K562 (cell line): ENCODE data around the gene TYW5. TPM values are rescaled to one million over a fixed set of nuclear protein-coding genes. Genes with fewer than 3 reads are reported as not detected.

Experiments
- CBX1 ChIP-seq: sonication (generic); IDR thresholded peaks from 2 replicates; pipeline ENCODE4 v1.6.1; 2016; ENCODE audit warnings: antibody characterized with exemption, low read depth, mild to moderate bottlenecking
- CBX2 ChIP-seq: fragments of 200-600 bp; sonication (generic); IDR thresholded peaks from one replicate; pipeline ENCODE4 v1.6.1; 2012; ENCODE audit warnings: mild to moderate bottlenecking, low read length, inconsistent platforms; ENCODE audit not compliant: insufficient read depth, poor library complexity, severe bottlenecking
- DIDO1 ChIP-seq: fragments of 450-650 bp; IDR thresholded peaks from 2 replicates; pipeline ENCODE4 v1.6.1; 2016; ENCODE audit warnings: low read depth, missing biosample characterization, missing genetic modification characterization
- E2F6 ChIP-seq, 2 experiments: IDR thresholded peaks; 2 replicates each; pipeline ENCODE4 v1.6.1; 2011; ENCODE audit warnings: borderline replicate concordance in 1 of 2, control low read depth in 1 of 2, low read depth in 1 of 2, low read length in 1 of 2, mild to moderate bottlenecking in 1 of 2, mixed read lengths in 1 of 2, moderate library complexity in 1 of 2; ENCODE audit not compliant: insufficient read depth in 1 of 2, insufficient read length in 1 of 2, poor library complexity in 1 of 2, severe bottlenecking in 1 of 2; ENCODE audit errors: extremely low read depth in 1 of 2
- EHMT2 ChIP-seq: fragments of 450-650 bp; IDR thresholded peaks from 2 replicates; pipeline ENCODE4 v1.6.1; 2018; ENCODE audit warnings: antibody characterized with exemption
- FOSL1 ChIP-seq: fragments of 200-800 bp; sonication (Bioruptor generic); conservative IDR thresholded peaks from 2 replicates; pipeline ENCODE4 v1.6.1; 2016; ENCODE audit warnings: missing genetic modification characterization, missing compliant biosample characterization
- HMGXB4 ChIP-seq: sonication (generic); formaldehyde crosslinking; IDR thresholded peaks from 2 replicates; pipeline ENCODE4 v1.8.1; 2023; ENCODE audit warnings: mild to moderate bottlenecking, missing genetic modification reagents
- KLF6 ChIP-seq: fragments of 250-450 bp; sonication (Bioruptor Pico); IDR thresholded peaks from 2 replicates; pipeline ENCODE4 v1.4.0; 2020; ENCODE audit warnings: mild to moderate bottlenecking, moderate library complexity, borderline replicate concordance
- MAZ ChIP-seq, 2 experiments: fragments of 450-650 bp in 1 of 2; sonication (generic) in 1 of 2; formaldehyde crosslinking; IDR thresholded peaks in 1 of 2; conservative IDR thresholded peaks in 1 of 2; 2 replicates each; pipeline versions ENCODE4 v1.4.0 to v1.5.0; 2020; ENCODE audit warnings: mild to moderate bottlenecking in 1 of 2, missing genetic modification reagents in 1 of 2
- MBD2 ChIP-seq: sonication (generic); IDR thresholded peaks from 2 replicates; pipeline ENCODE4 v1.6.1; 2016; ENCODE audit warnings: low read depth, borderline replicate concordance
- MEF2A ChIP-seq: IDR thresholded peaks from 2 replicates; pipeline ENCODE4 v1.6.1; 2011; ENCODE audit warnings: low read depth, mild to moderate bottlenecking, low read length, moderate library complexity; ENCODE audit not compliant: control insufficient read depth
- MNT ChIP-seq, 2 experiments: fragments of 450-650 bp; conservative IDR thresholded peaks; 2 replicates each; pipeline ENCODE4 v1.6.1; 2017; ENCODE audit warnings: mild to moderate bottlenecking in 2 of 2, moderate library complexity in 2 of 2
- NFIC ChIP-seq: fragments of 450-650 bp; IDR thresholded peaks from 2 replicates; pipeline ENCODE4 v1.6.1; 2017; ENCODE audit warnings: mild to moderate bottlenecking, inconsistent platforms
- NR1H2 ChIP-seq: sonication (generic); formaldehyde crosslinking; IDR thresholded peaks from 2 replicates; pipeline ENCODE4 v1.4.0; 2020; ENCODE audit warnings: mild to moderate bottlenecking, missing genetic modification reagents
- NR2C1 ChIP-seq, 2 experiments: fragments of 450-650 bp; IDR thresholded peaks; 2 replicates each; pipeline ENCODE4 v1.6.1; 2017; ENCODE audit warnings: mild to moderate bottlenecking in 2 of 2, antibody characterized with exemption in 1 of 2, inconsistent platforms in 1 of 2, missing compliant biosample characterization in 1 of 2, missing genetic modification characterization in 1 of 2
- SLC30A9 ChIP-seq: fragments of 250-450 bp; sonication (Bioruptor Pico); IDR thresholded peaks from 2 replicates; pipeline ENCODE4 v1.8.0; 2022; ENCODE audit warnings: mild to moderate bottlenecking, moderate library complexity
- SMAD2 ChIP-seq: fragments of 150-350 bp; IDR thresholded peaks from 2 replicates; pipeline ENCODE4 v1.6.1; 2014; ENCODE audit warnings: low read depth, mild to moderate bottlenecking, low read length
- TBL1XR1 ChIP-seq, 2 experiments: IDR thresholded peaks; 2 replicates each; pipeline ENCODE4 v1.6.1; 2012; ENCODE audit warnings: improper control_type of control experiment in 2 of 2, low read length in 2 of 2, mild to moderate bottlenecking in 1 of 2
- ZBTB1 ChIP-seq: sonication (generic); formaldehyde crosslinking; IDR thresholded peaks from 2 replicates; pipeline ENCODE4 v1.8.1; 2023; ENCODE audit warnings: missing genetic modification reagents, low read depth, mild to moderate bottlenecking, borderline replicate concordance
- ZFP36 ChIP-seq: fragments of 150-350 bp; IDR thresholded peaks from 2 replicates; pipeline ENCODE4 v1.6.1; 2018; ENCODE audit warnings: low read length, low read depth; ENCODE audit not compliant: partially characterized antibody
- ZNF316 ChIP-seq: fragments of 450-650 bp; IDR thresholded peaks from 2 replicates; pipeline ENCODE4 v1.6.1; 2016
- ZNF507 ChIP-seq: conservative IDR thresholded peaks from 2 replicates; pipeline ENCODE4 v1.6.1; 2017; ENCODE audit warnings: missing genetic modification characterization, missing compliant biosample characterization
- ZNF644 ChIP-seq: fragments of 200-800 bp; sonication (Bioruptor generic); IDR thresholded peaks from 2 replicates; pipeline ENCODE4 v1.6.1; 2016; ENCODE audit warnings: low read depth, missing genetic modification characterization, missing compliant biosample characterization
- ZNF668 ChIP-seq: fragments of 250-450 bp; sonication (Bioruptor Pico); IDR thresholded peaks from 2 replicates; pipeline ENCODE4 v1.8.0; 2022; ENCODE audit warnings: mild to moderate bottlenecking, inconsistent platforms
- ZZZ3 ChIP-seq: fragments of 450-650 bp; IDR thresholded peaks from 2 replicates; pipeline ENCODE4 v1.6.1; 2016; ENCODE audit warnings: antibody characterized with exemption, mild to moderate bottlenecking, moderate library complexity
- polyA plus RNA-seq, 8 experiments: library from polyadenylated mRNA; depleted of rRNA in 4 of 8; stranded (reverse) in 5 of 8; unstranded in 3 of 8; fragments of >200 nt; fragmentation: Nextera tagmentation in 2 of 8; fragmentation: Illumina TruSeq in 1 of 8; extraction: Ambion mirVana in 2 of 8; extraction: Trizol in 1 of 8; gene quantifications; 2 replicates each; pipeline versions ENCODE4 v1.2.1 to v1.2.3, GENCODE V29; 2011 to 2014; ENCODE audit warnings: inconsistent platforms in 1 of 8, missing spikeins in 1 of 8
- total RNA-seq, 7 experiments: library from RNA; depleted of rRNA in 6 of 7; stranded (reverse); fragments of >200 nt in 6 of 7; fragmentation: Illumina TruSeq in 2 of 7; extraction: Trizol in 2 of 7; gene quantifications; 2 replicates each; pipeline versions ENCODE4 v1.2.1 to v1.2.3, GENCODE V29; 2011 to 2021; ENCODE audit warnings: low replicate concordance in 1 of 7

TYW5 gene
- total and polyA plus RNA-seq, 9 of the 15 experiments (the other 6 are each of a cell fraction or from before 2014, with no cell fraction given), result 3.6 to 7.7 (median 4.6) TPM

- TF ChIP-seq HMGXB4 (CRISPR knock-in tag) (no peak), E2F6 (IDR thresholded peaks at IDR 0.05; ENCODE audit: borderline replicate concordance in 1 of 2, extremely low read depth in 1 of 2, insufficient read depth in 1 of 2, insufficient read length in 1 of 2, low read depth in 1 of 2, low read length in 1 of 2, poor library complexity in 1 of 2, severe bottlenecking in 1 of 2) (no peak), MNT (conservative IDR thresholded peaks at IDR 0.05) (no peak), NR1H2 (no peak), ZBTB1 (CRISPR knock-in tag) (no peak), CBX1 (no peak), SLC30A9 (no peak), TBL1XR1 (IDR thresholded peaks at IDR 0.05; ENCODE audit: low read length in 2 of 2) (peak in 1 of 2 experiments; percentile 65; a peak in 1 of 4 replicates), SMAD2 (no peak), NR2C1 (IDR thresholded peaks at IDR 0.05) (no peak), NR2C1 (tag; IDR thresholded peaks at IDR 0.05) (no peak), EHMT2 (no peak), KLF6 (CRISPR knock-in tag) (no peak), FOSL1 (tag) (no peak), MAZ (CRISPR knock-in tag; conservative IDR thresholded peaks at IDR 0.05 in 1 of 2, IDR thresholded peaks at IDR 0.05 in 1 of 2) (no peak), DIDO1 (tag) (no peak), NFIC (peak; percentile 55), ZNF668 (CRISPR knock-in tag) (no peak), ZZZ3 (no peak), ZNF644 (no peak), MBD2 (no peak), ZFP36 (no peak), ZNF316 (peak; percentile 34; the same call in 1 of the 2 replicates), CBX2 (no peak), MEF2A (no peak), ZNF507 (tag) (no peak)
Observed at GRCh38 chr2:199987586-199987985, 32.3 kb upstream of the TYW5 start (continued).
